ENCODE measurements around the gene PRPF8. TPM values are rescaled to one million over a fixed set of nuclear protein-coding genes. Genes with fewer than 3 reads are reported as not detected.

The PRPF8 gene
- total RNA-seq, 2 donors from 2014 or later = 348 to 422 TPM

DNA sequence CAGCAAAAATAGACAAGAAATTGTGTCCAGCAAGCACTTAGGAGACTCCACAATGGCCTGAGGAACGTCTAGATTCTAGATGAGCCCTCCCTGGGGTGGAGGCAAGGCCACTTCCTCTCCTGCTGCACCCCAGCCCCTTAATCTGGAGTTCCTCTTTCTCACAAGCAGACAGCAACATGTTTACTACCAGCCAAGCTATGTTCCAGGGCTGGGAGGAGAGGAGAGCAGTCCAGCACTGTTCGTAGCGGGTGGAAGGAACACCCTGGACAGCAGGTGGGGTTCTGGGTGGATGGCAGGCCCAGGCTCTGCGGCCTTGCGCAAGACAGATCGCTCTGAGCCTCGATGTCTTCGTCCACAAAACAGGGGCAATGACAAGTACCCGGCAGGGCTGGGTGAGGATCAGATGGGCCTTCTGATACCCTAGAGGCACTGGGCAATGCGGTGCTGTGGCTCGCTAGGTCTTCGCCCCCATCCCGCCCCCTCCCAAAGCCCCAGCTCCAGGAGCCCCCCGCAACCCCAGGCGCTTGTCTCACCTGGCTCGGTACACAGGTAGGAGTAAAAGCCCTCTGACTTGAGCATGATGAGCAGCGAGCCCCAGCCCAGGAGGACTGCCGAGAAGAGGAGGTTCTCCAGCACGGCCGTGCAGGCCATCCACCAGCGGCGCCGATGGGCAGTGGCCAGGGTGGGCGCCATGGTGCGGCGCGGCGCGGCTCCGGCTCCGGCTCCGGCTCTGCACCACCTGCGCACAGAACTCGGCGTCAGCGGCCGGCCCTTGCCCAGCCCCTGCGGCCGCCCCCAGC, 57.3 kb downstream of the PRPF8 start:
- Mint-ChIP-seq H3K4me1 (ENCODE audit: low read depth in 2 of 2) (peaks cover 12 to 14% of the 10 kb centered on the region in 2 donors), H3K4me3 (peak overlapping the region; percentile 75), H3K27me3 (peaks cover 7 to 11% of the 10 kb centered on the region in 2 donors), H3K36me3 (no peaks in the 10 kb centered on the region), H3K9me3 (no peaks in the 10 kb centered on the region), H3K27ac (no peak overlapping the region)
- ATAC-seq (no peak), DNase-seq (ENCODE audit: low spot score) (no peak)

DNA sequence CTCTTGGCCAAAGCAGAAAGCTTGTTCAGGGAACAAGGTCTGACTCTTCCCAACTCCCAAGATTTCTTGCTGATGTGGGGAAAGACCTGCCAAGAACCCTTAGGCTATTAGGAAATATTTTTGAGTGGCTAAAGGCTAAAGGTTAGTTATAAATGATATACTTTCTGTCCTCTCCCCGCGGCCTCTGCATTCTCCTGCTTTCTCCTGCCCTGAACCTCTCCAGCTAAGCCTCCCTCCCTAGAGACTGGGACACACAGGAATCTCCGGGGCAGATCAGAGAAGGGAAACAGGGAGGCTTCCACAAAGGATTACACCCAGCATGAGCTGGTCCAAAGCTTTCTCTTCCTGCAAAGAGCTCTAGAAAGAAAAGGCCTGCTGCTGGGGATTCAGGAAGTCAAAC, 58.3 kb downstream of the PRPF8 start:
- no peak for DNase-seq (ENCODE audit: low spot score)
- Mint-ChIP-seq H3K4me3 (peak overlapping the region; percentile 75), H3K9me3 (no peaks in the 10 kb centered on the region)

DNA sequence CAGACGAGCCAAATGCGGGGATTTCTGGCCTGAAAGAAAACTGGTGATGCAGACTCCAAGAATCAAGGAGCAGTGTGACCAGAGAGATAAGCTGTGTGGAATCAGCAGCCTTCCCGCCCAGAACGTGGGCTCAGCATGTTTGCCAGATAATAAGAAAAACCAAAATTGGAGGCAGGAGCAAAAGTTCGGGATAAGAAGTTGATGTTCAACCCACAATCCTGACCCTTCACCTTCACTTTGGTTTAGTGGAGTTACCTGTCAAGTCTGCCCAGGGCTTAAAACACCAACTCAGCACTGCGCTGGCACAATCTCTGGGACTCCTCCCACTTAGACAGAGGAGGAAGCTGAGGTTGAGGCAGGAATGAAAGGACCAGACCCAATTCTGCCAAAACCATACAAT, 59.1 kb downstream of the PRPF8 start:
- ATAC-seq (no peak), DNase-seq (ENCODE audit: low spot score) (no peak)
- Mint-ChIP-seq H3K4me1 (ENCODE audit: low read depth in 2 of 2) (peaks cover 11 to 12% of the 10 kb centered on the region in 2 donors), H3K36me3 (no peaks in the 10 kb centered on the region), H3K27me3 (peaks cover 0 to 7% of the 10 kb centered on the region in 2 donors), H3K9me3 (no peaks in the 10 kb centered on the region), H3K4me3 (no peak overlapping the region), H3K27ac (no peak overlapping the region)

More for the DNA sequence above, 58.3 kb downstream of the PRPF8 start:
- no peak for ATAC-seq
- peaks cover 0 to 7% of the 10 kb centered on the region in 2 donors for H3K27me3 Mint-ChIP-seq
- H3K27ac Mint-ChIP-seq = no peak overlapping the region
- H3K36me3 Mint-ChIP-seq = no peaks in the 10 kb centered on the region
- H3K4me1 Mint-ChIP-seq (ENCODE audit: low read depth in 2 of 2) = peaks cover 11 to 12% of the 10 kb centered on the region in 2 donors

DNA sequence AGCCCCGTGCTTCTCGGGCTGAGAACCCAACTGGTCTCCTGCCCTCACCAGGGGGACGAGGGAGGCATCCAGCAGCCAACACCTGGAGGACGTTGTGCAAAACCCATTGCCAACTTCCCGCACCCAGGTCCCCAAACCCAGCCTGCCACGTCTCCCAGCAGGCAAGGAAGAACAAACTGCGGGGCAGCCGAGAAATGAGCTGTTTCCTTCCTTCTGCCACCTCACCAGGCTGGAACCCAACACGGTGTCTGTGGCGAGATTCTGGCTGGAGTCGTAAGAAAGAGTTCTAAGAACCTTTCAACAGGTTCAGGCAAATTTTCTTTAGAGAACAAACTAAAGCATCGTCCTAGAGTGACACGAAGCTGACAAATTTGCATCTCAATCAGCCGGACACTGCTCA, 59.6 kb downstream of the PRPF8 start:
- H3K27ac Mint-ChIP-seq = no peak overlapping the region
- peaks cover 8% of the 10 kb centered on the region in 2 donors for H3K4me1 Mint-ChIP-seq (ENCODE audit: low read depth in 2 of 2)
- ATAC-seq (no peak), DNase-seq (ENCODE audit: low spot score) (no peak)
- peaks cover 0 to 7% of the 10 kb centered on the region in 2 donors for H3K27me3 Mint-ChIP-seq
- H3K9me3 Mint-ChIP-seq = no peaks in the 10 kb centered on the region
- no peak overlapping the region for H3K4me3 Mint-ChIP-seq
- no peaks in the 10 kb centered on the region for H3K36me3 Mint-ChIP-seq

DNA sequence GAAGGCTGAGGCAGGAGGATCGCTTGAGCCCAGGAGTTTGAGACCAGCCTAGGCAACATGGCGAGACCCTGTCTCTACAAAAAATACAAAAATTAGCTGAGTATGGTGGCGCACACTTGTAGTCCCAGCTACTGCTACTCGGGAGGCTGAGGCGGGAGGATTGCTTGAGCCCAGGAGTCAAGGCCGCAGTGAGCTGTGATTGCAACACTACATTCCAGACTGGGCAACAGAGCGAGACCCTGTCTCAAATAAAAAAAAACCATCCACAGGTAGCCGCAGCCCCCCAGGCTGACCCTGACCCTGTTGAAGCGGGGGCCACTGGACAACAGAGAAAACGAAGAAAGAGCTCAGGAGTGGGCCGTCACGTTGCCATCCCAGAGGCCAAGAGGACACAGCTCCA, 60.0 kb downstream of the PRPF8 start:
- no peak for ATAC-seq
- Mint-ChIP-seq H3K9me3 (no peaks in the 10 kb centered on the region), H3K4me3 (no peak overlapping the region), H3K4me1 (ENCODE audit: low read depth in 2 of 2) (peaks cover 6% of the 10 kb centered on the region in 2 donors), H3K27ac (no peak overlapping the region), H3K36me3 (no peaks in the 10 kb centered on the region), H3K27me3 (peaks cover 0 to 7% of the 10 kb centered on the region in 2 donors)
- no peak for DNase-seq (ENCODE audit: low spot score)

DNA sequence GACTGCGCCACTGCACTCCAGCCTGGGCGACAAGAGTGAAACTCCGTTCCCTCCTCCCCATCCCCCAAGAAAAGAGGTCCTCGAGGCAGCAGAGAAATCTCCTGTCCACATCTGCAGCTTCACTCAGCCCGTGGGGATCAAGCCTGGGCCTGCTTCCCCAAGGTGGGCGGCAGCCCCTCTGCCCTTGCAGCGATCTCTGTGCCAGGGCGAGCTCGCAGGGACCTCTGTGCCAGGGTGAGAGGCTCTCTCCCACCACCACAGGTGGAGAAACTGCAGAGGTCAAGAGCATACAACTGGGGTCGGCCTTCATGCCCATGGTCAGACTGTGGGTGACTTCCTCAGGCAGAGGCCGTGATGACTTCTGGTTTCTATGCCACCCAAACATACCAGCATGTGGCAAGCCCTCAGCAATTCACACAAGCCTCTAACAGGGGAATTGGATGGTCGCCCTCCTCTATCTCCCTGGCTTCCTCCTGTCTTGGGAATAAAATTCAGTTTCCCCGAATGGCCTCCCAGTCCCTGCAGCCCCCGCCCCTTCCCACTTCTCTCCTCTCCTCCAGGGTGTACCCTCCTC, 61.5 kb downstream of the PRPF8 start:
- DNase-seq (ENCODE audit: low spot score) (no peak), ATAC-seq (no peak)
- H3K4me1 Mint-ChIP-seq (ENCODE audit: low read depth in 2 of 2) = peaks cover 6% of the 10 kb centered on the region in 2 donors
- H3K9me3 Mint-ChIP-seq = no peaks in the 10 kb centered on the region
- H3K27me3 Mint-ChIP-seq = peaks cover 0 to 7% of the 10 kb centered on the region in 2 donors
- H3K4me3 Mint-ChIP-seq = no peak overlapping the region
- H3K27ac Mint-ChIP-seq = no peak overlapping the region
- H3K36me3 Mint-ChIP-seq = no peaks in the 10 kb centered on the region

DNA sequence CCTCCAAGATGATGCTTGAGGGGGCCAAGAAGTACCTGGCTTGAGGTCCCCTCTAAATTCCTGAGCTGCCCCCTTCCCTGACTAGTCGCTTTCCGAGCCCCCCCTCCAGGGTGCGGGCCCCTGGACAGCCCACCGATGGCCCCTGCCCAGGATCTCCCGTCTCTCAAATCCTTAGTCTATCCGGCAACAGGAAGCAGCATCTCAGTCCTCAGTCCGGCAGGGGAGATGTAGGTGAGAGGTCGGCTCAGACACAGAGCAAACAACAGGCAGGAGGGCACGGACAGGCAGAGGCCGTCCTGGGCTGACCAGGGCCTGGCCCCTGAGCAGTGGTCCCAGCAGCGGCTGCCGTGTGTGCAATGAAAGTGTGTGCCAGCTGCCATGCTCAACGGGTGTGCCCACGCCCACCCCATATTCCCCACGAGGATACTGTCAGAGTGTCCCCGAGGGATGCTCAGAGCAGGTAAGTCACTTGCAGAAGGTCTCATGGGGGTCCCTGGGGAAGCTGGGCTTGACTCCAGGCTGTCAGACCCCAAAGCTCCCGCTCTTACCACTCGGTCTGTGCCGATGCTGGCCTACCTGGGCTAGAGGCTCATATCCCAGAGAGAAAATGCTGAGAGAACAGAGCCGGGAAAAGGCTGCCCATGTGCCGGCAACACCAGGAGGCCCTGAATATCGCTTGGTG, 63.3 kb downstream of the PRPF8 start:
- no peaks in the 10 kb centered on the region for H3K36me3 Mint-ChIP-seq
- no peaks in the 10 kb centered on the region for H3K9me3 Mint-ChIP-seq
- DNase-seq (ENCODE audit: low spot score) (no peak), ATAC-seq (no peak)
- no peak overlapping the region for H3K4me3 Mint-ChIP-seq
- H3K4me1 Mint-ChIP-seq (ENCODE audit: low read depth in 2 of 2) = no peaks in the 10 kb centered on the region
- no peak overlapping the region for H3K27ac Mint-ChIP-seq
- peaks cover 0 to 6% of the 10 kb centered on the region in 2 donors for H3K27me3 Mint-ChIP-seq

DNA sequence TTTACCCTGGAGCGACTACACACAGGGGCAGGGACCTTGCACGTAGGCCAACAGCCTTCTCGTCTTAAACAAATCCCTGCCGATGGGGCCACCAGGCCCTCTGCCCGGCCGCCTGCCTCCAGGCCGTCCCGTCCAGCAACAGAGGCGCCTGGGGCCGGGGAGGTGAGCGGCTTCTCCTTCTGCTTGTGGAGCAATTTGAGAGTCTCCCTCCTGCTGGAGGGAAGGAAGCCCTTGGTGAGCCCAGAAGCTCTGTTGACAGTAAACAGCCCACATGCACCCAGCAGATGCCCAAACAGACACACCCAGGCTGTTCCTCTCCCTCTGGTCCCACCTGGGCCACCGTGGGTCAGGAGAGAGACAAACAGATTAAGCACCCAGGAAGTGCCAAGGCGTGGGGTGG, 64.2 kb downstream of the PRPF8 start:
- DNase-seq (ENCODE audit: low spot score) (no peak), ATAC-seq (no peak)
- Mint-ChIP-seq H3K4me3 (no peak overlapping the region), H3K36me3 (no peaks in the 10 kb centered on the region), H3K4me1 (ENCODE audit: low read depth in 2 of 2) (peaks cover 0 to 3% of the 10 kb centered on the region in 2 donors), H3K27me3 (no peaks in the 10 kb centered on the region), H3K9me3 (no peaks in the 10 kb centered on the region), H3K27ac (no peak overlapping the region)

DNA sequence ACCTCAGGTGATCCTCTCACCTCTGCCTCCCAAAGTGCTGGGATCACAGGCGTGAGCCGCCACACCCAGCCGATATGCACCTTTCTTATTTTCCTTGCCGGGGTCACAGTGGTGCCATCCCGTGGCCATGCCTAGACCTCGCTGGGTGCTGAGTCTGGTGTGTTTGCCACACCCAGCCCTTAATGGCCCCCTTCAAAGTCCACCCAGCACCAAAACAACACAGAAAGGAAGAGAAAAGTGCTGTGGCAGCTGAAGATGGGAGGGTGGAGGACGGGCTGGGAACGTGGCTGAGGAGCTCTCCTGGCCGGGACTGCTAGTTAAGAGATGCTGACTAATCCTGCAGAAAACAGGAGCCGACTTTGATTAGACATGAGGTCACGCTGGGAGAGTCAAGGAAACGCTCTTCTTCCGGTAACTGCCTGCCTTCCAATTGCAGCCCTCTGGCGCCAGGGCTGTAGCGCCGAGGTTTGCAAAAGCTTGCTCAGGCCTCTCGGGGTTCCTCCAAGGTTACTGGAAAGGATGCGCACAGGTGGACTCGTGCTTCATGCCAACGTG, 67.0 kb downstream of the PRPF8 start:
- ATAC-seq (no peak), DNase-seq (ENCODE audit: low spot score) (no peak)
- Mint-ChIP-seq H3K36me3 (no peaks in the 10 kb centered on the region), H3K27me3 (no peaks in the 10 kb centered on the region), H3K27ac (no peak overlapping the region), H3K4me1 (ENCODE audit: low read depth in 2 of 2) (peaks cover 7 to 12% of the 10 kb centered on the region in 2 donors), H3K9me3 (no peaks in the 10 kb centered on the region), H3K4me3 (no peak overlapping the region)

DNA sequence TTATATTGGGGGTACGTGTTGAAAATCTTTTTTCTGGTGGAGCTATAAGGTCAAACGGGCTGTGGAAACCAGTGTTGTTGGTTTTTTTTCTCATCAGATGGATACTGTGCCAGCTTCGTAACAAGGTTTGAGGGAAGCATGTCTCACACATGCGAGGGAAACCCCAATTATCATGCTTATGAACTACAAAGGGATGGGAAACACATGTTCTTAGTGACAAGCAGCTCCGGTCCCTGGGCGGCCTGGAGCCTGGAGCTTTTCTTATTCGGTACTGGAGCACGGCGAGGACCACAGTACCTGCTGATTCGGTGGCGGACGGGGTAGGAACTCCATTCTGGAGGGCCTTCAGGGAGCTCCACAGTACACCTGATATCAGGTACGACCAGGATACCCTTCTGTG, 68.6 kb downstream of the PRPF8 start:
- no peak overlapping the region for H3K27ac Mint-ChIP-seq
- peaks cover 7 to 12% of the 10 kb centered on the region in 2 donors for H3K4me1 Mint-ChIP-seq (ENCODE audit: low read depth in 2 of 2)
- no peak for ATAC-seq
- no peaks in the 10 kb centered on the region for H3K27me3 Mint-ChIP-seq
- H3K9me3 Mint-ChIP-seq = no peaks in the 10 kb centered on the region
- no peak for DNase-seq (ENCODE audit: low spot score)
- no peaks in the 10 kb centered on the region for H3K36me3 Mint-ChIP-seq
- H3K4me3 Mint-ChIP-seq = no peak overlapping the region

DNA sequence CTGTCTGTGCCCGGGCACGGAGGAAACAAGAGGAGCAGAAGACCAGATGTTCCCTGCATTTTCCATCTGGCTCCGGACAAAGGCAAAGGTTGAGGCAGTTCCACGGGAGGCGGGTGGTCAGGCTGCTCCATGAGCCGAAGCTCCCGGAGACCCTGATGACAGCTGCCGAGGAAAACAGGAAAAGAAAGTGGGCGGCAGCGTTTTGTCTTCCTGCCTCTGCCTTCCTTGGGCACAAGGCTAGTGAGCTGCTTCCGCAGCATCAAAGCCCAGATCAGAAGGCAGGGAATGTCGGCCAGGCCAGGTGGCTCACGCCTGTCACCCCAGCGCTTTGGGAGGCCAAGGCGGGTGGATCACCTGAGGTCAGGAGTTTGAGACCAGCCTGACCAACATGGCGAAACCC, 72.3 kb downstream of the PRPF8 start:
- Mint-ChIP-seq H3K4me1 (ENCODE audit: low read depth in 2 of 2) (peaks cover 21% of the 10 kb centered on the region in 2 donors), H3K9me3 (no peaks in the 10 kb centered on the region), H3K4me3 (no peak overlapping the region), H3K27ac (no peak overlapping the region), H3K27me3 (no peaks in the 10 kb centered on the region), H3K36me3 (no peaks in the 10 kb centered on the region)
- DNase-seq (ENCODE audit: low spot score) (no peak), ATAC-seq (no peak)

DNA sequence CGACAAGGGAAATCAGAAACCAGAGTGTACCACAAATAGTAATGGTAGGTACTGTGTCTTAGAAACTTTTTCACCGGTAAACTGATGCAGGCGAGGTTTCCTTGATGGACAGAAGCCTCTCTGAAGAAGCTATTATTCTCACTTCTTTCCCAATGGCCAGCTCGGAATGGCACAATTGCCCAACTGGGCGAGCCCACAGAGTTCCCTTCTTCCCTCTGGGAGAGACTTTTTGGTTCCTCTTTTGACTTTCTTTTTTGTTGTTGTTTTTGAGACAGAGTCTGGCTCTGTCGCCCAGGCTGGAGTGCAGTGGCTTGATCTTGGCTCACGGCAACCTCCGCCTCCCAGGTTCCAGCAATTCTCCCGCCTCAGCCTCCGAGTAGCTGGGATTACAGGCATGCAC, 73.0 kb downstream of the PRPF8 start:
- no peaks in the 10 kb centered on the region for H3K27me3 Mint-ChIP-seq
- no peak overlapping the region for H3K27ac Mint-ChIP-seq
- H3K36me3 Mint-ChIP-seq = no peaks in the 10 kb centered on the region
- no peak overlapping the region for H3K4me3 Mint-ChIP-seq
- DNase-seq (ENCODE audit: low spot score) (no peak), ATAC-seq (no peak)
- no peaks in the 10 kb centered on the region for H3K9me3 Mint-ChIP-seq
- H3K4me1 Mint-ChIP-seq (ENCODE audit: low read depth in 2 of 2) = peaks cover 26 to 27% of the 10 kb centered on the region in 2 donors

DNA sequence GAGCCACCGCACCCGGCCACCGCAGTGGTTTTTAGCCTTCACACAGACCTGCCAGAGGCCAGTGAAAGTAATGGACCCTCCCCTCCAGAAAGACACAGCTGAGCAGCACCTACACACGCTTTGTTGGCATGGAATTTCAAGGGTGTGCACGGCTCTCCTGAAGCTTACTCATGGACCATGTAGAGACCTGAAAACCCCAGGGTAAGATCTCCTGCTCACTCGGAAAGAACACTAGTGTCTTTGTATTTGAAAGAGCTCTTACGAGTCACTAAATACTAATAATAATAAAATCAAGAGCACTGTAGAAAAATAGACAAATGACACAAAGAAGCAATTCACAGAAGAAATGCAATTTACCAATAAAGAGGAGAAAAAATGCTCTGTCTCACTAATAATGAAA, 76.0 kb downstream of the PRPF8 start:
- Mint-ChIP-seq H3K27ac (peak overlapping the region; percentile 85 to 94), H3K9me3 (no peaks in the 10 kb centered on the region), H3K4me1 (ENCODE audit: low read depth in 2 of 2) (peaks cover 19 to 20% of the 10 kb centered on the region in 2 donors), H3K36me3 (no peaks in the 10 kb centered on the region), H3K27me3 (no peaks in the 10 kb centered on the region), H3K4me3 (no peak overlapping the region)
- no peak for ATAC-seq
- DNase-seq (ENCODE audit: low spot score) = no peak

DNA sequence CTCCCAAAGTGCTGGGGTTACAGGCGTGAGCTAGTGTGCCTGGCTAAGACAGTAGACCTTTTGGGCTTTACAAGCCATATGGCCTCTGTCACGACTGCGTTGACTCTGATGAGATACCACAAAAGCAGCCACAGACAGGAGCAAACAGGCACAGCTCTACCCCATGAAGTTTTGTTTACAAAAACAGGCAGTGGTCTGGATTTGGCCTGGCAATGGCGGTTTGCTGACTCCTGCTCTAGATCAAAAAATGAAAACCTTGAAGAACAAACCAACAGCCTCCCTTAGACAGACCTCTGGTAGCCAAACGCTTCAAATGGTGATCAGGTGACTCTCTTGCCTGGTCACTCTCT, 76.7 kb downstream of the PRPF8 start:
- no peak for ATAC-seq
- DNase-seq (ENCODE audit: low spot score) = no peak
- peak overlapping the region; percentile 76 for H3K4me3 Mint-ChIP-seq
- no peaks in the 10 kb centered on the region for H3K36me3 Mint-ChIP-seq
- no peaks in the 10 kb centered on the region for H3K9me3 Mint-ChIP-seq
- H3K27me3 Mint-ChIP-seq = no peaks in the 10 kb centered on the region
- H3K4me1 Mint-ChIP-seq (ENCODE audit: low read depth in 2 of 2) = peaks cover 19 to 20% of the 10 kb centered on the region in 2 donors
- peak overlapping the region; percentile 85 to 94 for H3K27ac Mint-ChIP-seq
